HG02759 (cell line): ENCODE measurements around the gene ITPR3.
A peak's percentile ranks its signal among the peaks of the same experiment; 100 is the strongest.

ENCODE experiments used
- ATAC-seq: cut with Tn5 transposase; IDR thresholded peaks from one replicate; pipeline ENCODE4 v1.9.1; 2021; ENCODE audit warnings: mild to moderate bottlenecking, moderate library complexity; ENCODE audit not compliant: unreplicated experiment

ITPR3 gene

DNA sequence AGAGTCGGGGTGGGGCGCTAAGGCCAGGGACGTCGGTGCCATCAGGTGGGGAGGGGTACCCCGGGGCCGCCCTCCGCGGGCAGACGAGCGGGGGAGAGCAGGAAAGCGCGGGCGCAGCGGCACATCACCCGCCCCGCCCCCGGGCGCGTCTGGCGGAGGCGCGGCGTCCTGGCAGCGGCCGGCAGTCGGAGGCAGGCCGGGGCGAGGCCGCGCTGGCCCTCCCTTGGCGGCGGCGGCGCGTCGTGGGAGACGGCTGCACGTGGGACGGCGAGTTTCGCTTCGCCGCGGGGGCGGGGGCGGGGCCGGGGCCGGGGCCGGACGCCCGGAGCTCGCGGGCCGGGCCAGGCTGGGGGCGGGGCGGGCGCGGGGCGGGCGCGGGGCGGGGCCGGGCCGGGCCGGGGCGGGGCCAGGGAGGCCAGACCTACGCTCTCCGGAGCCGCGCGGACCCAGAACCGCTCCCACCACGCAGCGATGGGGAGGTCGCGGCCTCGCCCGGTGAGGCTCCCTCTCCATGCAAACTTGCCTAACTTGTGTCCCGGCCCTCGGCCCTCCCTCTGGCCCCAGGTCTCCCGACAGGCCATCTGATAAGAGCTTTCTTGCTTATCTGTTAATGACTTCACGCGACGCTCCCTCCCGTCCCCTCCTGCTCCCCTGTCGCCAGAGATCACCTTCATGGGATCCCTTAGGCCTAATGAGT, 12.5 kb downstream of the ITPR3 start:
- ATAC-seq = peak; percentile 74

DNA sequence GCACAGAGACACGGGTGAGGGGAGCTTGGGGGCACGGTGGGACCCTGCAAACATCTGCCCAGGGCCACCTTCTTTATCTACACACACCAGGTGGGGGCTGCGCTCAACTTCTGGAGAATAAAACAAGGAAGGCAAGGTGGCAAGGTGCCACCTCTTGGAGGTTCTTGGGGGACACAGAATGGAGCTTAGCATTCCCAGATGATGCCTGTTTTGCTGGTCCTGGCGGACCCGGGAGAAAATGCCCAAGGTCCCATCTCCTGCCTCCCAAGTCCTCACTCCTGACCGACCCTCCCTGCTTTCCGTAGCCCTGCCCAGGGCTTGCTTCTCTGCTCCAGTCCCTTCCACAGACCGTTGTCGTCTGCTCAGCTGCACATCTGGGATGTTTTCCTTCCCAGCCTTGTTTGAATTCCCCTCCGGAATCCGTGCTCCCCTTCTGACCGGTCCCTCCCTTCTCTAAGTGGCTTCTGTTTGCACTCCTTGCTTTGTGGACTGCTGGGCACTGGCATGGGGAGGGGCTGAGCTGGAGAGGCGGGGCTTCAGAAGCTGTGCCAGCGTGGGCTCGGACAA, 13.1 kb downstream of the ITPR3 start:
- ATAC-seq = no peak

DNA sequence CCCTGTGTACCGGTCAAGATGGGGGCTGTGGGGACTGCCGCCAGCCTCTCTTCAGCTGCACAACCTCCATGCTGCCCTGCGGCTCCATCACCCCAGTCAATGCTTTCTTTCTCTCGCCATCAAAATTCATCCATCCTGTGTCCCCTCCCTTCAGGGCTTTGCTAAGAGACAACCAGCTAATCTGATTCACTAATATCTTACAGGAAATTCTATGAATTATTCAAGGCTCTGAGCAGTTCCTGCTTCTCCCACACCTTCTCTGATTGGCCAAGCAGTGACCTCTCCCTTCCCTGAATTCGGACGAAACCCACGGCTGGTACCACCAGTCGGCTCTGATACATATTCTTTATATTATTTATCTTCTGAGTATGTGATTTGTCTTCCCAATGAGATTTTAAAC, 13.8 kb downstream of the ITPR3 start:
- no peak for ATAC-seq

DNA sequence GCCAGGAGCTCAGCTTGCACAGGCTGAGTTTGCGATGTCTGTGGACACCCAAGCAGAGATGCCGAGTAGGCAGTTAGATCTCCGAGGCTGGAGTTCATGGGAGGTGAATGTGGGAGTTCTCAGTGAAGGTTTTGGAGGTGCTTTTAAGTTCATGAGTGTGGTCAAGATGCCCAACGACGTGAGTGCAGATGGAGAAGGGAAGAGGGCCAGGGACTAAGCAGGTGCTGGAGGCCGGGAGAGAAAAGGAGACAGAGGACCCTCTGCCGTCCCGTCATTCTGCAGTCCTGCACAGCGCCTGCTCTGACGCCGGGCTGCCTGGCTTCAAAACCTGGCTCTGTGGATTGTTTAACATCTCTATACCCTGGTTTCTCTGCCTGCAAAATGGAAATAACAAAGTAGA, 15.5 kb downstream of the ITPR3 start:
- no peak for ATAC-seq

DNA sequence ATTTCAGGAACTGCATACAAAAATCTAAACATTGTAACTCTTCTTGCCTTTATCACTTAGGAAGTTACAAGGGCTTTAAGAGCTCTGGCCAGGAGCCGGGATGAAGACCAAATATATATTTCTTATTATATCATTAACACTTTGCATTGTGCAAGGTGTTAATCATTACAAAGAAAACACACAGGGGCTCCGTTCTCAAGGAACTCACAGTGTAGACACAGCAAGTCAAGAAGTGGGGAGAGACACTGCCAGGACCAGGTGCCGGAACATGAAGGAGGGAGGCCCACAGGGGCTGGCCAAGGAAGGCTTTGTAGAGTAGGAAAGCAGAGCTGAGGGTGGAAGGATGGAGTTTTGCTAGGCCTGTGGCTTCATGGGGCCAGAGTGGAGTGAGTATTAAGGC, 17.4 kb downstream of the ITPR3 start:
- ATAC-seq = no peak

DNA sequence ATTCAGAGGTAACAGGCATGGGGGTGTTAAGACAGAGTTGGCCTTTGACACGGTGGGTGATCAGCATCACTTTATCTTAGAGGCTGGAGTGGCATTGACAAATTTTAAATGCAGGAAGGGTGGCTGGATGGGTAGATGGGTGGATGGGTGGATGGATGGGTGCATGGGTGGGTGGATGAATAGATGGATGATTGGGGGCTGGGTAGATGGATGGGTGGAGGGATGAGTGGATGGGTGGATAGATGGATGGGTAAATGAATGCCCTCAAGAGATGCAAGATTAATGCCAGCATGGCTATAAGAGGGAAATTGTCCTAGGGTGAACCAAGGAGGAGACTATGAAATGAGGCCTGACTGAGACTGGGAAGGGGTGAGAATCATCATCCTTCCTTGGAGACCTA, 18.4 kb downstream of the ITPR3 start:
- no peak for ATAC-seq

DNA sequence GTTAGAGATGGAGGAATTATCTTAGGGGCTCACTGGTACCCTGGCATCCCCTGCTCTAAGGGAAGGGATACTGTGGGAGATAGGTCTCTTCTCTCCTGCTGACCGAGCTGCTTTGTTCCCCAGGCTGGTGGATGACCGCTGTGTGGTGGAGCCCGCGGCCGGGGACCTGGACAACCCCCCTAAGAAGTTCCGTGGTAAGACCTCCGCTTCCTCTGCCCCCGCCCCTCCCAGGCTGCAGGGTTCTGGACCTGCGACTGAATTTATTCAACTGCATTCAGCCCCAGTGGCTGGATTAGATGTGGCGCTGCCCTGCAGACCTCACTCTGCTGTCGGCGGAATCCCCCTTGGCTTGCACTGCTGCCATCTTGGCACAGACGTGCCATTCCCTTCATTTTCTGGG, 19.2 kb downstream of the ITPR3 start:
- no peak for ATAC-seq

DNA sequence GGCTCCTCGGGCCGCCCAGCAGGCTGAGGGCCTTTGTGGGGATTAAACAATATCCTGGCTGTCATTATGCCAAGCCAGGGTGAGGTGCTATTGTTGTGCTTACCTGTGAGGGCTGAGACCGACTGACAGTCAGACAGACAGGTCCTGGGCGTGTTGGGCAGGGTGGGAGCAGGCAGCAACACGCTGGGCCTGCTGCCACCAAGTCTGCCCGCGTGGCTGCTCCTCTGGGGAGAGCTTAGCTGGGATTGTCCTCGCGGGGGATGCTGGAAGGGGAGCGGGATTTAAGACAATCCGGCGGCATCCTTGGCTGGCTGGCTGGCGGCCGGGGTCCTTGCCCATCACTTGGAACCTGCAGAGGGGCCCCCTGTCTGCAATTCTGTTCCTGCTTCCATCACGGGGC, 20.0 kb downstream of the ITPR3 start:
- no peak for ATAC-seq

DNA sequence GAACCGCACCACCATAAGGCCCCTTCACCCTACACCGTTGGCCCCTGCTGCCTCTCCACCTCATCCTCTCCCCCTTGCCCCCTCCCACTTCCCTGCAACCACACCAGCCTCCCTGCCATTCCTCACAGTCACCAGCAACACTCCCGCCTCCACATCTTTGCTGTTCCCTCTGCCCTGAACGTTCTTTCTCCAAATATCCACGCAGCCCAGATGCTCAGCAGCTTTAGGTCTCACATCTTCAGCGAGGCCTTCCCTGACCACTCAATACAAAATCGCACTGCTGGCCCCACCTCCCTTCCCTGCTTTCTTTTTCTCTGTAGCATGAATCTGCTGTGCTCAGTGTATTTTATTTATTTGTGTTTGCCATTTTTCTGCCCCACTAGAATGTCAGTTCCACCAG, 20.5 kb downstream of the ITPR3 start:
- ATAC-seq = no peak

DNA sequence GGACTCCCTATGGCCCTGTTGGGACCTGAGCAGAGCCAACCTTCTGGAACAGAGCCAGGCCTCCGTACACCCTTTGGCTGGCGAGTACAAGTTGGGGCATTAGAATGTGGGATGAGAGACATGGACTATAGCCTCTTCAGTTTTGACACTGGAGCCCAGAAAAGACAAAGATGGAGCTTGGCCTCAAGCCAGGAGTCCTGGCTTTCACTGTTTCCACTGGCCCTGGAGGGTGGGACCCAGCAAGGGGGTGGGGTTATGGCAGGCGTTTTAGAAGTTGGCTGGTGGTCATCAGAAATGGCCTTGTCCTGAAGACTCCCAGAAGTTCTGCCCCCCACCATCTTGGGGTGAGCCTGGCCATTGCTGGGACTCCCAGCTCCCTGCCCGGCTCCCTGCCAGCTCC, 21.8 kb downstream of the ITPR3 start:
- no peak for ATAC-seq

DNA sequence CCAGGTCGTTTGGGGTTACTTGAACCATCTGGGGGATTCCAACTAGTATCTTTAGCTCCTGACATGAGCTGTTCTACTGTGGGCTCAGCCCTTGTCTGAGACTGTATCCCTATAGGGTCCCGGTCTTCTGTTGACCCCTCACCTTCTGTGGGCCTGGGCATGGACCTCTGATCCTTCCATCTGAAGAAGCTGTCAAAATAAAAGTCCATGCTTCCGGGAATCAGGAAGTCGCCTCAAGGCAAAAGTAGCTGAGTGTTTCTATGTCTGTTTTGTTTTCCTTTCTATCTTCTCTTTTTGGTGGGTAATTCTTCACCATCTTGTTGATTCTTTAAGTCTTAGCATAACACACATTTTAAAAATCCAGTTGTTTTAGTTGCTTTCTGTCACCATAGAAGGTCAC, 30.3 kb downstream of the ITPR3 start:
- no peak for ATAC-seq

DNA sequence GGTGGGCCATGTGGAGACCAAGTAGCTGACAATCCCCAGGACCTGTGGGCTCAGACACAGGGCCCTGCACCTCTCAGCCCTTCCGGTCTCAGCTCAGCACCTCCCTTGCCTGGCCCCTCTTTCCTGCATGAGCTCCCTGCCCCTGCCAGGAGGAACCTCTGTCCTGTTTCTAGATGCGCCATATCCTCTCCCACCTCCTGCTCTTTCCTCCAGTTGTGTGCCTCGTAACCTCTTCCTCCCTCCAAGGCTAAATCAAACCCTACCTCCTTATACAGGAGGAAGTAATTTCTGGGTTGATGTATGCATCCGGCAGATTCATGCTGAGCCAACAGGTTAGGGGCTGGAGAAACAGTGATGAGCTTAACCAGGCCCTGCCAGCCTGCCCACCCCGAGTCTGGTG, 30.9 kb downstream of the ITPR3 start:
- no peak for ATAC-seq

DNA sequence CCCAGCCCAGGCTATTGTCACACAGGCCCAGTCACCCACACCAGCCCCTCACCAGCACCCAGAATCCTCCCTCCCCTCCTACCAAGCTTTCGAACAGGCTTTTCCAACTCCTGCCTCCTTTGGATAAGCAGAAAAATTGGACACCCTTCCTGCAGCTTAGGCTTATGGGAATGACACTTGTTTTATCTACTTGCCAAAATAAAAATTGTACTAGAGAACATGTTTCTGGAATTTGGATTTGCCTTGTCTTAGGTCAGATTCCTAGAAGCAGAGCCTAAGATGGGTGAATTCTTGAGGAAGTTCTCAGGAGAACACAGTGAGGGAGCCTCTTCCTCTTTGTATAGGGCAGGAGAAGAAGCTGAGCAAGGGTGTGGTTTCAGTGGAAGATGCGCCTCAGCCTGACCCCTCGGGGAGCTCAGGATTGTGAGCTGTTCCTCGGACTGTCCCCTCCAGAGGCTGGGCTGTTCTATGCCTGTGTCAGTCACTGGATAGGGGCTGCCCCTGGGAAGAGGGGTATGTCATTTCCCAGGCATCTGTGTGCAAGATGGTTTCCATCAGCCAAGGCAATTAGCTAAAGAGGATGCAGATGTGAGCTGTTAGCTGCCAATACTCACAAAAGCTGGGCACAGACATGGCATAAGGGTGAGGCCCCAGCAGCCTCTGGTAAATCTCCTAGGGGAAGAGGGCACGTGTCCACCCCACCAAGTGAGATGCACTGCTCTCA, 33.9 kb downstream of the ITPR3 start:
- no peak for ATAC-seq

DNA sequence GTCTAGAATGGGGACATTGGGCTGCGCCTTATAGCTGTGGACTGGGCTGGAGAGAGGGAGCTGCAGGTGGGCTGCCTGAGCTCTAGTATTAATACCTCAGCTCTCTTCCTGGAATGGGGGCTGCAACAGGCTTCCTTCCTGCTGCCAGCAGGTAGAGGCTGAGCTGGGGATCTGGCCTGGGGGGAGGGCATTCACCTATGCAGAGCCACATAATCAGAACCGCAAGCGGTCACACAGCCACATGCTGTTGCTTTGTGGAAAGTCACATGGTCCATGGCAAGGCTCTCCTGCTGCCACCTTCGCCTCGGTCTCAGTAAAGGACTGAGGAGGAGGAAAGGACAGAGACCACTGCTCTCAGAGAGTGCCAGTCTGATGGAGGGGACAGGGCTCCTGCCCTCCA, 35.7 kb downstream of the ITPR3 start:
- ATAC-seq = no peak

DNA sequence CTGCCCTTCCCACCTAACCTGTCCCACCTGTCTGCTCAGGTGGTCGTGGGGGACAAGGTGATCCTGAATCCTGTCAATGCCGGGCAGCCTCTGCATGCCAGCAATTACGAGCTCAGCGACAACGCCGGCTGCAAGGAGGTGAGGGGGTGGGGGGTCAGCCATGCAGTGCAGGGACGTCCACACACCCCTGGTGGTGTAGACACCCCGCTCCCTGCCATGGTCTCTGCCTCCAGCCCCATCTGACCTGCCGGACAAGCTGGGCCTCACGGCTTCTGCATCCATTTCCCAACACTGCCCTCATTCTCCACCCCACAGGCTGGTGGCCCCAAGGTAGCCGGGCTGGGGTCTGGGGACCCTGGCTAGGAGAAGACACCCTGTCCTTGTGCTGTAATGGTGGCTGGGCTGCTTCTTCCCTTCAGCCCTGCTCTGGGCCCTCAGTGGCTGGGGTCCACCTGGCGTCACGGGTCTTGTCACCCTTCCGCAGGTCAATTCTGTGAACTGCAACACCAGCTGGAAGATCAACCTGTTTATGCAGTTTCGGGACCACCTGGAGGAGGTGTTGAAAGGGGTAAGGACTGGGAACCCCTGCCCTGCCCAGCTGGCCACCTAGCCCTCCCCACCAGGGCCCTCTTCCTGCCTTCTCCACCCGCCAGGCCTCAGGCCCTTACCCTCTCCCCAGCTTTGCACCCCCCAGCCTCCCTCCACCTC, 38.0 kb downstream of the ITPR3 start:
- no peak for ATAC-seq

DNA sequence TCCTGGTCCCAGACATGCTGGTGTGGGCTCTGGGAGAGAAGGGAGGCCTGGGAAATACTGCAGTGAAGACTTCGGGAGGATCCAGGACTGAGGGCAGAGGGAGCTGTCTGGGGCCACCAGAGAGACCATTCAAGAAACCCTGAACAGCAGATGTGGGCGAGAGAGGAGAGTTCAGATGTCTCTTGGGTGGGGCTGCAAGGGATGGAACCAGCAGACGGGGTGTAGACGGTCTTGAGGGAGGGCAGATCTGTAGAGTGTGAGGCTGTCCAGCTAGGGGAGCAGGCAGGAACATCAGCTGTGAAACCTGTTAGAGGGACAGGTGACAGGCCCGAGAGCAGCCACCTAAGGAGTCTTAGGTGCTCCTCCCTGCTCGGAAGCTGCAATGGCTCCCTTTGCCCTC, 38.9 kb downstream of the ITPR3 start:
- ATAC-seq = no peak

DNA sequence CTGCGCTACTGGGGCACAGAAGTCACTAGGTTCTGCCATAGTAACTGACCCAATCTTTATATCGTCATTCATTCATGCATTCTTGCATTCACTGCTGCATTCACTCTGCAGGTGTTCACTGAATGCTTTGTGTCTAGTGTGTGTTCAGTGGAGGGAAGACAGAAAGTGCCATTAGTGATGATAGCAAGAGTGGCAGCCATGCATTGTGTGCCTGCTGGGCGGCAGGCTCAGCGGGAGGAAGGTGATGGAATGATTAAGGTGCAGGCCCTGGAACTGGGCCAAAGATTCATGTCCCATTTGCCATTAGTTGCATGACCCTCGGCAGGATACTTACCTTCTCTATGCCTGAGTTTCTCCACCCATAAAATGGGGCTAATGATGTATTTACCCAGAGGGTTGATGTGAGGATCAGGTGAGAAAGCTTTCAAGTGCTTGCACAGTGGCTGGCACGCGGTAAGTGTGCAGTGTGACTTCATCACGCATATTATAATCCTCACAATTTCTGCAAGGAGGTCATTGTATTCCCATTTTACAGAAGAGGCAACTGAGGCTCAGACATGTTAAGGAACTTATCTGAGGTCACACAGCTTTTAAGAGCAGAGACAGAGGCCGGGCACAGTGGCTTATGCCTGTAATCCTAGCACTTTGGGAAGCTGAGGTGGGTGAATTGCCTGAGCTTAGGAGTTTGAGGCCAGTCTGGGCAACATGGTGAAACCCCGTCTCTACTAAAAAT, 40.1 kb downstream of the ITPR3 start:
- no peak for ATAC-seq

DNA sequence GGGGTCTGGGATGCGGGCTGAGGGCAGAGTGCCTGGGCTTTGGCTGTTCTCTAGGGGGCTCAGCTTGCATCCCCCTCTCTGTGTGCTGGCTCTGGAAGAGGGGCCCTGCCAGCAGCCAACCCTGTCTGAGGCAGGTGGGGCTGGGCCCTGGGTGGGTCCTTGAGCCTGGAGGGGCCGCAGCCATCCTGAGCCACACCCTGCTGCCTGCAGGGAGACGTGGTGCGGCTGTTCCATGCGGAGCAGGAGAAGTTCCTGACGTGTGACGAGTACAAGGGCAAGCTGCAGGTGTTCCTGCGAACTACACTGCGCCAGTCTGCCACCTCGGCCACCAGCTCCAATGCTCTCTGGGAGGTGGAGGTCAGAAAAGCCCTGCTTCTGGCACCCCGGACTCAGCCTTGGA, 41.2 kb downstream of the ITPR3 start:
- no peak for ATAC-seq

DNA sequence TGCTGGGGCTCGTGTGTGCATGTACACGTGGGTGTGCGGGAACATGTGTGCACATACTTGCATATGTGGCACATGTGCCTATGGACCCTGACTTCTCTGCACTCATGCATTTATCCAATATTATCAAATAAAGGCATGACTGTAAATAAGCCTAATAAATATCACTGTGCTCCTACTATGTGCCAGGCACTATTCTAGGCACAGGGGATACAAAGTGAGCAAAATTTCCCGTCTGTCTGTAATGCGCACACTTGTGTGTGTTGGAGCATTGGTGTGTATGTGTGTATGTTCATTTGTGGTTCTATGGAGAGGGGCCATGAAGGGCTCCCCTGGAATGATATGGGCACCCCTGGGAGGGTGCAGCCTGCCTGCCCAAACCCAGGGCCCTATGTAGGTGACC, 41.9 kb downstream of the ITPR3 start:
- ATAC-seq = no peak

DNA sequence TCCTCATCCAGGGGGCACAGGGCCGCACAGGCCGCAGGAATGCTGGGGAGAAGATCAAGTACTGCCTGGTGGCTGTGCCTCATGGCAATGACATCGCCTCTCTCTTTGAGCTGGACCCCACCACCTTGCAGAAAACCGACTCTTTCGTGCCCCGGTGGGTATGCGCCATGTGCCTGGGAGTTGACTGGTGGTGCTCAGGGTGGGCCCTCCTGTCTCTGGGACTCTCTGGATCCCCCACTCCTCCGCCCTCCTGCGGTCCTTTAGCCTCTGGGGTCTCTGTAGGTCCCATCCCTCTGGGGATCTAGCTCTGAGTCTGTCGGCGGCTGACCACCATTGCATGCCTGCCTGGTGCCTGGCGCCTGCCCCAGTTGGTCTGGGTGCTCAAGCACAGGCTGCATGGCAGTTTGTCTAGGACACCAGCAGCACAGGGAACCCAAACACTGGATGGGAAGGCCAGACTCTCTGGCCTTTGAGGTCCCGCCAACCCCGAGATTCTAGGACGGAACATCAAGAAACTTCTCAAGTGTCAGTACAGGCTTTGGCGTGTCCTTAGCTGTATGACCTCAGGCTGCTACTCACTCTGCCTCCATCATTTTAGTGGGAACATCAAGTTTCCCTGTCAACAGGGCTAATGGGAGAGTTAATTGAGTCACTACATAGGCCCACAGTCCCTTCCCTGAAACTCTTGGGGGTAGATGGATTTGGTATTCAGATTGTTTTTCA, 42.8 kb downstream of the ITPR3 start:
- no peak for ATAC-seq
